ENCODE measurements around the gene CENPW.

- TF ChIP-seq CTCF (IDR thresholded peaks at IDR 0.05; ENCODE audit: insufficient read depth, low read length) (no peak), SPI1 (IDR thresholded peaks at IDR 0.05; ENCODE audit: borderline replicate concordance, low read depth) (no peak)
Observed at GRCh38 chr6:126352514-126352913, 12.6 kb downstream of the CENPW start.
